ENCODE results near the gene EVA1A.

EVA1A gene

GRCh38 chr2:75560768-75561565, at the start of gene EVA1A:
TSS of gene EVA1A (minus strand) at chr2:75560939. CDS start at chr2:75518140, 42,799 bp downstream.
- Histone ChIP-seq H3K36me3 (ENCODE audit: control insufficient read depth, insufficient read depth, low read length, severe bottlenecking) (no peaks in the 10 kb centered on the region), H3K27me3 (replicated peaks; ENCODE audit: control insufficient read depth, insufficient read depth, low read length) (no peaks in the 10 kb centered on the region), H3K4me1 (ENCODE audit: control insufficient read depth, insufficient read depth, low read length) (peaks cover 17% of the 10 kb centered on the region), H3K9ac (ENCODE audit: low read length) (peak within 1 kb of the TSS; percentile 82), H3K9me3 (ENCODE audit: control insufficient read depth, low read length) (no peaks in the 10 kb centered on the region), H3K4me3 (ENCODE audit: low read length) (peak within 1 kb of the TSS; percentile 81)
- DNase-seq (ENCODE audit: low read depth): peak; percentile 82

DNA sequence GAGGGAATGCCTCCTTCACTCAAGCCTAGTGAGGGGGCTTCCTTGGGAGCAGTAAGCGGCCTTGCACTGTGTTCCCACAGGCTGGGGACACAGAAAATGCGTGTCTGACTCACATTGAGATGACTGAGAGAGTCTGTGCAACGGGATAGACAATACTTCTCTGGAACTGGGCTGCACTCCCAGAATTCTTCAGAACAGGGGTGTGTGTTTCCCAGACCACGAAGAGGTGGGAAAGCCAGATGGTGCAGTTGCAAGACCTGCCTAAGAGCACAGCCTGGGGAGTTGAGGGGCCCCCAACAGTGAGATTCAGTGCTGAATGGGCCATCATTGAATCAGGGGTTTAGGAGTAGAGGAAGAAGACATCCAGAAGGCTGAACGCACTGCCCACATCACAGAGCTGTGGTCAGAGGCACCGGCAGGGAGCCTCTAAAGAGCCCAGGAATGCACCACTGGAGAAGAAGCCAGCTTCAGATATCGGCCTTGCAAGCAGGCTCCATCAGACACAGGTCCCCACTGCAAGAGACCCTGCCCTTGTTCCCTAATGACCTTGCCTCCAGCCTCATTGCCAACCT, 49.3 kb upstream of the EVA1A start:
- H3K4me3 ChIP-seq (ENCODE audit: low read length): no peak overlapping the region
- H3K9ac ChIP-seq (ENCODE audit: low read length): no peak overlapping the region
- no peaks in the 10 kb centered on the region for H3K9me3 ChIP-seq (ENCODE audit: control insufficient read depth, low read length)
- DNase-seq (ENCODE audit: low read depth): no peak
- H3K4me1 ChIP-seq (ENCODE audit: control insufficient read depth, insufficient read depth, low read length): peaks cover 42% of the 10 kb centered on the region
- H3K27me3 ChIP-seq (replicated peaks; ENCODE audit: control insufficient read depth, insufficient read depth, low read length): peaks cover 5% of the 10 kb centered on the region
- H3K36me3 ChIP-seq (ENCODE audit: control insufficient read depth, insufficient read depth, low read length, severe bottlenecking): no peaks in the 10 kb centered on the region

- Histone ChIP-seq H3K9ac (ENCODE audit: low read length) (no peak overlapping the region), H3K27me3 (replicated peaks; ENCODE audit: control insufficient read depth, insufficient read depth, low read length) (peaks cover 5% of the 10 kb centered on the region), H3K36me3 (ENCODE audit: control insufficient read depth, insufficient read depth, low read length, severe bottlenecking) (no peaks in the 10 kb centered on the region), H3K4me1 (ENCODE audit: control insufficient read depth, insufficient read depth, low read length) (peaks cover 37% of the 10 kb centered on the region), H3K4me3 (ENCODE audit: low read length) (no peak overlapping the region), H3K9me3 (ENCODE audit: control insufficient read depth, low read length) (no peaks in the 10 kb centered on the region)
- no peak for DNase-seq (ENCODE audit: low read depth)
These were observed 48.6 kb upstream of the EVA1A start for GRCh38 chr2:75609334-75609689.

DNA sequence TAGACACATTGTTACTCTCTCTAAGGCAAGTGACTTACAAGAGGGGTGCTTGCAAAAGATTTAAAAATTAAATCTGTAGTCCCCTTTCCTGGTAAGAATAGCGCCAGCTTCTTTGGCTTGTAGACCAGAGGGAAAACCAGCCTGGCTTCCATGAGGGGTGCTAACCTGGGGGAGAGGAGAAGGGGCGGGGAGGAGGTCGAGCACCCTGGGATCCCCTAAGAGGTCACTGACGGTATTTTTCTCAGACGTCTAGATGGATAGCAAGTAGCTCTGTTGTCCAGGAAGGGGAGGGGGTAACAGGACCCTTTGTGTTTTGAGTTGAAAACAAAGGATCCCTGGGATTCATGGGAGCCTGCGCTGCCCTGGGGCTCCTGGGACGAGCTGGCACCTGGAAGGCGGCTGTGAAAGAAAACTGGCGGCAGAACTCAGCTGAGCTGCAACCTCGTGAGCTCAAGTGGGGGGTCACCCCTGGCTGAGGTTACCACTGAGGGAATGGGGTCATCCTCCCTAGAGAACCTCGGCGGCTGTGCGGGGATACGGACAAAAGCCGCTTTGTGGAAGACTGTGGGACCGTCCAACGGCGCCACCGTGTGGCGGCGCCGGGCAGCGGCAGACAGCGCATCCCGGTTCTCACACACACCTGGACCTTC, 48.1 kb upstream of the EVA1A start:
- peaks cover 36% of the 10 kb centered on the region for H3K4me1 ChIP-seq (ENCODE audit: control insufficient read depth, insufficient read depth, low read length)
- H3K4me3 ChIP-seq (ENCODE audit: low read length): peak overlapping the region; percentile 65
- peaks cover 5% of the 10 kb centered on the region for H3K27me3 ChIP-seq (replicated peaks; ENCODE audit: control insufficient read depth, insufficient read depth, low read length)
- H3K36me3 ChIP-seq (ENCODE audit: control insufficient read depth, insufficient read depth, low read length, severe bottlenecking): no peaks in the 10 kb centered on the region
- peak overlapping the region; percentile 13 for H3K9ac ChIP-seq (ENCODE audit: low read length)
- peak; percentile 79 for DNase-seq (ENCODE audit: low read depth)
- no peaks in the 10 kb centered on the region for H3K9me3 ChIP-seq (ENCODE audit: control insufficient read depth, low read length)

DNA sequence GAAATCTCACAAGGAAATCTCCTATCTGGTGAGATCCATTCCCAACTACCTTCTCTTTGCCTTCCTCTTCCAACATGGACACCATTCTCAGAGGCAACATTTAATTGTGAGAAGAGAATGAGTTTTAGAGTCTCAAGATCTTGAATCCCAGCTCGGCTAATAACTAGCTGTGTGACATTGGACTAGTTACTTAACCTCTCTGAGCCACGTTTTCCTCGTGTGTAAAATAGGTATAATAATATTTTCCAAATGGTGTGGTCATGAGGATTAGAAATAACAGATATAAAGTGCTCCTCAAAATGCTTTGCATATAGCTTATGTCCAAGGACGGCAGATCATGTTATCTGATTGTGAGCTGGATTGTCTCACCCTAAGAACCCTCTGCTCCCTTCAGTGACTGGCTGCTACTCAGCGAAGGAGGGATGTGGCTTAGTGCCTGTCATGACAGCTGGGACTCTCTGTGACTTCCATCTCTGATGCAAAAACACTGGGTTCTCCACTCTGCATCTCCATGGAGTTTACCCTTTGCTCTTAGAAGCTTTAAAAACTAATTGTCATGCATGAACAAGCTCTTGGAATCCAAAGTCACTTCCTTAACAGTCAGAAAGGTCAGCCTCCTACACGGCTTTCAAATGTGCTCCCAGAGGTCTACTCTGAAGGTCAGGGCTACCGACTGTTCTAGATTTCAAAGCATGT, 47.4 kb upstream of the EVA1A start:
- peaks cover 5% of the 10 kb centered on the region for H3K27me3 ChIP-seq (replicated peaks; ENCODE audit: control insufficient read depth, insufficient read depth, low read length)
- H3K9me3 ChIP-seq (ENCODE audit: control insufficient read depth, low read length): no peaks in the 10 kb centered on the region
- no peak overlapping the region for H3K4me3 ChIP-seq (ENCODE audit: low read length)
- peak; percentile 34 for DNase-seq (ENCODE audit: low read depth)
- peaks cover 43% of the 10 kb centered on the region for H3K4me1 ChIP-seq (ENCODE audit: control insufficient read depth, insufficient read depth, low read length)
- no peaks in the 10 kb centered on the region for H3K36me3 ChIP-seq (ENCODE audit: control insufficient read depth, insufficient read depth, low read length, severe bottlenecking)
- no peak overlapping the region for H3K9ac ChIP-seq (ENCODE audit: low read length)

GRCh38 chr2:75607400-75607798, 46.7 kb upstream of the EVA1A start:
- H3K4me1 ChIP-seq (ENCODE audit: control insufficient read depth, insufficient read depth, low read length): peaks cover 47% of the 10 kb centered on the region
- H3K36me3 ChIP-seq (ENCODE audit: control insufficient read depth, insufficient read depth, low read length, severe bottlenecking): no peaks in the 10 kb centered on the region
- H3K27me3 ChIP-seq (replicated peaks; ENCODE audit: control insufficient read depth, insufficient read depth, low read length): peaks cover 5% of the 10 kb centered on the region
- no peaks in the 10 kb centered on the region for H3K9me3 ChIP-seq (ENCODE audit: control insufficient read depth, low read length)
- no peak overlapping the region for H3K4me3 ChIP-seq (ENCODE audit: low read length)
- no peak overlapping the region for H3K9ac ChIP-seq (ENCODE audit: low read length)
- no peak for DNase-seq (ENCODE audit: low read depth)

GRCh38 chr2:75606761-75607399, 46.1 kb upstream of the EVA1A start:
- Histone ChIP-seq H3K4me1 (ENCODE audit: control insufficient read depth, insufficient read depth, low read length) (peaks cover 46% of the 10 kb centered on the region), H3K27me3 (replicated peaks; ENCODE audit: control insufficient read depth, insufficient read depth, low read length) (peaks cover 4% of the 10 kb centered on the region), H3K4me3 (ENCODE audit: low read length) (peak overlapping the region; percentile 12), H3K9me3 (ENCODE audit: control insufficient read depth, low read length) (no peaks in the 10 kb centered on the region), H3K36me3 (ENCODE audit: control insufficient read depth, insufficient read depth, low read length, severe bottlenecking) (no peaks in the 10 kb centered on the region), H3K9ac (ENCODE audit: low read length) (peak overlapping the region; percentile 47)
- peak; percentile 31 for DNase-seq (ENCODE audit: low read depth)

DNA sequence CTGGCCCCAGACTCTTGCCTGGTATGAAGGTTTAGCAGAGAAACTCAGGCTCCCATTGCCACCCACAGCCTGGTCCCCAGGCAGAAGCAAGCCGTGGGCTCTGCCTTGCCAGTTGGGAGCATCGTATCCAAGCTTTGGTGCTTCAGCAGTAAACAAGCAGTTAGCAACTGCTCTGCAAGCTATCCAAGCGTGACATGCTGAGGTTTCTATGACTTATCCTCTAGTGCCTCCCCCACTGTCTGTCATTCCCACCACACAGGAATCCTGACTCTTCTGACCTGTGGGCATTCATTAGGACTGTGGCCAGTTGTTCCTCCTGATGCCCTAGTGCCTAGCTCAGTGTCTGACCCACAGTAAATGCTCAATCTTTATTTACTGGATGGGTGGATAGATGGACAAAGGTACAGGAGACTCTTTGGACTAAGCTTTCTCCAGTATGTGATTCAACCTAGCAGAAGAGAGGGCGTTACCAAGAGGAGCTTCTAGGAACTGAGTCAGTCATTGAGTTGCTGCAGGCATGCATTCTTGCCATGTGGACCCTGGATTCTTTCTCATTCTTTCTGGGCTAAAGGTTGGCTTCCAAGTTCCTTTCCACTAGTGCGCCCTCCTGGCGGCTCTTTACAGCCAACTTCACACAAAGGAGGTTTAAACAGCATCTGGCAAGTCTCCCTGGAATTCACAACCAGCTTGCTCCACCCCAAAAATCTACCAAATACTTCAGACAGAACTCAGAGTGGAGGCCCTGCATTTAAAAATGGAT, 45.2 kb upstream of the EVA1A start:
- Histone ChIP-seq H3K4me1 (ENCODE audit: control insufficient read depth, insufficient read depth, low read length) (peaks cover 46% of the 10 kb centered on the region), H3K36me3 (ENCODE audit: control insufficient read depth, insufficient read depth, low read length, severe bottlenecking) (no peaks in the 10 kb centered on the region), H3K4me3 (ENCODE audit: low read length) (peak overlapping the region; percentile 3), H3K27me3 (replicated peaks; ENCODE audit: control insufficient read depth, insufficient read depth, low read length) (no peaks in the 10 kb centered on the region), H3K9ac (ENCODE audit: low read length) (peak overlapping the region; percentile 47), H3K9me3 (ENCODE audit: control insufficient read depth, low read length) (no peaks in the 10 kb centered on the region)
- peak; percentile 89 for DNase-seq (ENCODE audit: low read depth)

DNA sequence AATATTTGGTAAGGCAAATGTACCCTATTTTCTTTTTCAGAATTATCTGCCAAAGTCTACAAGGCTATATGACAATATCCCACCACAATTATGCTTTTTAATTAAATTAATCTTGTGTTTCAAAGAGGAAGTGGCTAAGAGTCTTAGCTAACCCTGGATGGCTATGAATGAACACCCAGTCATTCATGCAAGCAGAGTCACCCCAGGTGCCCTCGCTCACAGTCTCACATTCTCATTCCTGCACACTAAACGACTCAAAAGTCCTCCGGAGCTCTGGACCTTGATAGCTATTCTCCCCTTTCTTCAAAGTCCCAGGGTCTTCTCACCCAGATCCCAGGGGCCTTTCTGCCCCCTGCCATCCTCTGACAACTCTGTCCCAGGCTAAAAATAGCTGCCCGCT, 43.7 kb upstream of the EVA1A start:
- Histone ChIP-seq H3K9ac (ENCODE audit: low read length) (no peak overlapping the region), H3K4me3 (ENCODE audit: low read length) (no peak overlapping the region), H3K36me3 (ENCODE audit: control insufficient read depth, insufficient read depth, low read length, severe bottlenecking) (no peaks in the 10 kb centered on the region), H3K4me1 (ENCODE audit: control insufficient read depth, insufficient read depth, low read length) (peaks cover 46% of the 10 kb centered on the region), H3K27me3 (replicated peaks; ENCODE audit: control insufficient read depth, insufficient read depth, low read length) (no peaks in the 10 kb centered on the region), H3K9me3 (ENCODE audit: control insufficient read depth, low read length) (no peaks in the 10 kb centered on the region)
- no peak for DNase-seq (ENCODE audit: low read depth)

GRCh38 chr2:75603477-75603876, 42.7 kb upstream of the EVA1A start:
- H3K9me3 ChIP-seq (ENCODE audit: control insufficient read depth, low read length): no peaks in the 10 kb centered on the region
- H3K9ac ChIP-seq (ENCODE audit: low read length): no peak overlapping the region
- no peak overlapping the region for H3K4me3 ChIP-seq (ENCODE audit: low read length)
- DNase-seq (ENCODE audit: low read depth): no peak
- H3K4me1 ChIP-seq (ENCODE audit: control insufficient read depth, insufficient read depth, low read length): peaks cover 41% of the 10 kb centered on the region
- H3K36me3 ChIP-seq (ENCODE audit: control insufficient read depth, insufficient read depth, low read length, severe bottlenecking): no peaks in the 10 kb centered on the region
- H3K27me3 ChIP-seq (replicated peaks; ENCODE audit: control insufficient read depth, insufficient read depth, low read length): no peaks in the 10 kb centered on the region
